Neural progenitor cell (in vitro differentiated cells): ENCODE results near the gene SLC38A10. TPM values are rescaled to one million over a fixed set of nuclear protein-coding genes. Genes with fewer than 3 reads are reported as not detected.

Experiments
- DNase-seq: peaks from one replicate; pipeline ENCODE4 v3.0.0-alpha.2; 2016; ENCODE audit warnings: low spot score
- H2AFZ ChIP-seq: fragments of 200-600 bp; sonication (generic); replicated peaks from 2 replicates; pipeline ENCODE4 v1.6.1; 2016; ENCODE audit warnings: antibody characterized with exemption
- H3F3A ChIP-seq: fragments of 200-600 bp; sonication (generic); 2 replicates; pipeline ENCODE4 v1.6.1; 2016; ENCODE audit warnings: antibody characterized with exemption, low read depth
- H3K27ac ChIP-seq: fragments of 200-600 bp; sonication (generic); 2 replicates; pipeline ENCODE4 v1.5.1; 2016; ENCODE audit warnings: mild to moderate bottlenecking
- H3K27me3 ChIP-seq: fragments of 200-600 bp; sonication (generic); 2 replicates; pipeline ENCODE4 v1.6.1; 2016; ENCODE audit warnings: mild to moderate bottlenecking, moderate library complexity
- H3K36me3 ChIP-seq: fragments of 200-600 bp; sonication (generic); 2 replicates; pipeline ENCODE4 v1.5.1; 2016
- H3K4me1 ChIP-seq: fragments of 200-600 bp; sonication (generic); 2 replicates; pipeline ENCODE4 v1.6.1; 2016; ENCODE audit warnings: mixed run types
- H3K4me2 ChIP-seq: fragments of 200-600 bp; sonication (generic); 2 replicates; pipeline ENCODE4 v1.6.1; 2016
- H3K4me3 ChIP-seq: fragments of 200-600 bp; sonication (generic); 2 replicates; pipeline ENCODE4 v1.5.1; 2016
- H3K79me2 ChIP-seq: fragments of 200-600 bp; sonication (generic); 2 replicates; pipeline ENCODE4 v1.6.1; 2016; ENCODE audit warnings: low read depth
- H3K9ac ChIP-seq: fragments of 200-600 bp; sonication (generic); 2 replicates; pipeline ENCODE4 v1.6.1; 2016
- H3K9me3 ChIP-seq: fragments of 200-600 bp; sonication (generic); 2 replicates; pipeline ENCODE4 v1.5.1; 2016; ENCODE audit warnings: low read depth
- H4K20me1 ChIP-seq: fragments of 200-600 bp; sonication (generic); 2 replicates; pipeline ENCODE4 v1.6.1; 2016; ENCODE audit warnings: low read depth
- H3K27ac Mint-ChIP-seq: 3 replicates; pipeline ENCODE4 v1.8.0; 2021; ENCODE audit warnings: mixed read lengths
- H3K27me3 Mint-ChIP-seq: 2 replicates; pipeline ENCODE4 v1.8.0; 2022; ENCODE audit warnings: low read depth, mild to moderate bottlenecking, inconsistent platforms, moderate library complexity, mixed read lengths; ENCODE audit not compliant: insufficient read depth
- H3K36me3 Mint-ChIP-seq: 3 replicates; pipeline ENCODE4 v1.8.0; 2021; ENCODE audit warnings: mixed read lengths
- H3K4me1 Mint-ChIP-seq: 3 replicates; pipeline ENCODE4 v1.8.0; 2021; ENCODE audit warnings: mixed read lengths
- H3K4me3 Mint-ChIP-seq: 3 replicates; pipeline ENCODE4 v1.8.0; 2021; ENCODE audit warnings: mild to moderate bottlenecking, moderate library complexity, mixed read lengths
- H3K9me3 Mint-ChIP-seq: 3 replicates; pipeline ENCODE4 v1.8.0; 2020; ENCODE audit warnings: mixed read lengths
- CTCF ChIP-seq: fragments of 200-600 bp; sonication (generic); IDR thresholded peaks from 2 replicates; pipeline ENCODE4 v1.5.1; 2017; ENCODE audit warnings: antibody characterized with exemption, mild to moderate bottlenecking
- EZH2 ChIP-seq: fragments of 200-600 bp; sonication (generic); IDR thresholded peaks from 2 replicates; pipeline ENCODE4 v1.6.1; 2017; ENCODE audit warnings: antibody characterized with exemption, mild to moderate bottlenecking, moderate library complexity
- EZH2phosphoT487 ChIP-seq: fragments of 200-600 bp; sonication (generic); IDR thresholded peaks from 2 replicates; pipeline ENCODE4 v1.6.1; 2017; ENCODE audit warnings: antibody characterized with exemption
- total RNA-seq: library from RNA; depleted of rRNA; stranded (reverse); fragments of >200 nt; gene quantifications from 2 replicates; pipeline ENCODE4 v1.2.3, GENCODE V29; 2015; ENCODE audit warnings: low replicate concordance

SLC38A10 gene
- total RNA-seq, 1 donor from 2014 or later: 8.3 TPM

- no peak overlapping the region for H3K27ac ChIP-seq
- H3K9ac ChIP-seq: no peak overlapping the region
- no peaks in the 10 kb centered on the region for H3K4me1 ChIP-seq
- H3K4me2 ChIP-seq: no peak overlapping the region
- H4K20me1 ChIP-seq: peaks cover 31% of the 10 kb centered on the region
- no peak for DNase-seq
- Mint-ChIP-seq H3K27ac (no peak overlapping the region), H3K4me3 (no peak overlapping the region), H3K27me3 (peaks cover 4% of the 10 kb centered on the region), H3K9me3 (no peaks in the 10 kb centered on the region), H3K4me1 (peaks cover 19% of the 10 kb centered on the region), H3K36me3 (peaks cover 2% of the 10 kb centered on the region)
- H3K4me3 ChIP-seq: no peak overlapping the region
- H3K79me2 ChIP-seq: peaks cover 43% of the 10 kb centered on the region
- H3F3A ChIP-seq: peaks cover 12% of the 10 kb centered on the region
- no peaks in the 10 kb centered on the region for H3K36me3 ChIP-seq
- no peak for TF ChIP-seq CTCF
- no peak for TF ChIP-seq EZH2
- TF ChIP-seq EZH2phosphoT487: no peak
- no peaks in the 10 kb centered on the region for H3K9me3 ChIP-seq
- no peak overlapping the region for H2AFZ ChIP-seq
- H3K27me3 ChIP-seq: no peaks in the 10 kb centered on the region
Measured at GRCh38 chr17:81292450-81292849, 2.7 kb downstream of the SLC38A10 start.

GRCh38 chr17:81291662-81292061 lies 3.4 kb downstream of the SLC38A10 start:
- no peak overlapping the region for H3K4me2 ChIP-seq
- no peak overlapping the region for H3K9ac ChIP-seq
- no peaks in the 10 kb centered on the region for H3K36me3 ChIP-seq
- peaks cover 18% of the 10 kb centered on the region for H3K4me1 Mint-ChIP-seq
- no peaks in the 10 kb centered on the region for H3K9me3 ChIP-seq
- no peaks in the 10 kb centered on the region for H3K9me3 Mint-ChIP-seq
- peaks cover 2% of the 10 kb centered on the region for H3K36me3 Mint-ChIP-seq
- peaks cover 12% of the 10 kb centered on the region for H3F3A ChIP-seq
- no peaks in the 10 kb centered on the region for H3K4me1 ChIP-seq
- H3K27ac ChIP-seq: no peak overlapping the region
- H4K20me1 ChIP-seq: peaks cover 33% of the 10 kb centered on the region
- peak; percentile 71 for DNase-seq
- H3K27ac Mint-ChIP-seq: no peak overlapping the region
- no peaks in the 10 kb centered on the region for H3K27me3 ChIP-seq
- H3K4me3 Mint-ChIP-seq: peak overlapping the region; percentile 39
- H2AFZ ChIP-seq: no peak overlapping the region
- TF ChIP-seq CTCF (peak; percentile 66), EZH2 (no peak)
- no peak overlapping the region for H3K4me3 ChIP-seq
- peaks cover 4% of the 10 kb centered on the region for H3K27me3 Mint-ChIP-seq
- H3K79me2 ChIP-seq: peaks cover 43% of the 10 kb centered on the region

- H3K4me1 ChIP-seq: peaks cover 4% of the 10 kb centered on the region
- H3K27me3 ChIP-seq: no peaks in the 10 kb centered on the region
- no peak overlapping the region for H3K4me3 ChIP-seq
- no peak overlapping the region for H3K4me2 ChIP-seq
- peaks cover 47% of the 10 kb centered on the region for H3K79me2 ChIP-seq
- TF ChIP-seq CTCF (no peak), EZH2phosphoT487 (no peak), EZH2 (no peak)
- H2AFZ ChIP-seq: no peak overlapping the region
- no peak overlapping the region for H3K27ac ChIP-seq
- Mint-ChIP-seq H3K4me3 (no peak overlapping the region), H3K4me1 (peaks cover 15% of the 10 kb centered on the region), H3K36me3 (peaks cover 2% of the 10 kb centered on the region), H3K27me3 (peaks cover 2% of the 10 kb centered on the region), H3K27ac (no peak overlapping the region), H3K9me3 (no peaks in the 10 kb centered on the region)
- peaks cover 39% of the 10 kb centered on the region for H4K20me1 ChIP-seq
- H3K9me3 ChIP-seq: no peaks in the 10 kb centered on the region
- no peaks in the 10 kb centered on the region for H3K36me3 ChIP-seq
- H3K9ac ChIP-seq: no peak overlapping the region
- H3F3A ChIP-seq: no peaks in the 10 kb centered on the region
- no peak for DNase-seq
Measured at GRCh38 chr17:81290230-81290629, 4.9 kb downstream of the SLC38A10 start.
